HEK293 (cell line): ENCODE data around the gene CDH18.

Experiments
- CTCF ChIA-PET: fragments of 350-600 bp; formaldehyde crosslinking; extraction: SDS; loops from one replicate; lab custom pipeline; 2021; ENCODE audit warnings: antibody characterized with exemption; lab: Yijun Ruan, JAX
- POLR2A ChIA-PET: fragments of 300-600 bp; formaldehyde crosslinking; extraction: SDS; loops from one replicate; lab custom pipeline; 2020; ENCODE audit warnings: antibody characterized with exemption, inconsistent platforms; lab: Yijun Ruan, JAX
- H3K27ac ChIP-seq: fragments of 200-500 bp; sonication (Bioruptor generic); 2 replicates; pipeline ENCODE4 v1.5.1; 2014; ENCODE audit warnings: low read depth, low read length, control low read depth, inconsistent platforms; ENCODE audit errors: extremely low read depth
- H3K36me3 ChIP-seq, 2 experiments: fragments of 200-500 bp in 1 of 2; sonication (Bioruptor generic) in 1 of 2; 1 replicate in 1 of 2; 2 replicates in 1 of 2; pipeline ENCODE4 v1.5.1; 2014 to 2017; ENCODE audit warnings: inconsistent platforms in 2 of 2, low read length in 2 of 2; ENCODE audit not compliant: control insufficient read depth in 2 of 2, insufficient read depth in 1 of 2
- H3K4me1 ChIP-seq: fragments of 200-500 bp; sonication (Bioruptor generic); 2 replicates; pipeline ENCODE4 v1.5.1; 2014; ENCODE audit warnings: mild to moderate bottlenecking, low read length, inconsistent platforms; ENCODE audit not compliant: control insufficient read depth, insufficient read depth
- H3K4me3 ChIP-seq: 2 replicates; pipeline ENCODE4 v1.5.1; 2011; ENCODE audit warnings: low read depth, mild to moderate bottlenecking, control low read depth, low read length, moderate library complexity
- H3K9me3 ChIP-seq: fragments of 200-500 bp; sonication (Bioruptor generic); 2 replicates; pipeline ENCODE4 v1.5.1; 2014; ENCODE audit warnings: low read depth, low read length, inconsistent platforms; ENCODE audit not compliant: control insufficient read depth, insufficient read depth
- GFI1B ChIP-seq: fragments of 450-650 bp; formaldehyde crosslinking; IDR thresholded peaks from 2 replicates; pipeline ENCODE4 v1.5.1; 2016; ENCODE audit warnings: missing biosample characterization, missing genetic modification characterization
- GLIS2 ChIP-seq: fragments of 450-650 bp; formaldehyde crosslinking; IDR thresholded peaks from 2 replicates; pipeline ENCODE4 v1.5.1; 2016; ENCODE audit warnings: missing biosample characterization, missing genetic modification characterization
- HIC1 ChIP-seq: fragments of 450-650 bp; formaldehyde crosslinking; IDR thresholded peaks from 2 replicates; pipeline ENCODE4 v1.5.1; 2016; ENCODE audit warnings: missing biosample characterization, missing genetic modification characterization
- KLF8 ChIP-seq: fragments of 450-650 bp; formaldehyde crosslinking; IDR thresholded peaks from 2 replicates; pipeline ENCODE4 v1.5.1; 2016; ENCODE audit warnings: missing biosample characterization, missing genetic modification characterization
- PATZ1 ChIP-seq: fragments of 450-650 bp; formaldehyde crosslinking; IDR thresholded peaks from 2 replicates; pipeline ENCODE4 v1.5.1; 2016; ENCODE audit warnings: missing biosample characterization, missing genetic modification characterization
- REPIN1 ChIP-seq: fragments of 450-650 bp; formaldehyde crosslinking; IDR thresholded peaks from 2 replicates; pipeline ENCODE4 v1.5.1; 2017; ENCODE audit warnings: missing biosample characterization, missing genetic modification characterization, low read depth
- SP3 ChIP-seq: fragments of 450-650 bp; formaldehyde crosslinking; IDR thresholded peaks from 2 replicates; pipeline ENCODE4 v1.5.1; 2016; ENCODE audit warnings: missing biosample characterization, missing genetic modification characterization
- ZBTB17 ChIP-seq: fragments of 450-650 bp; formaldehyde crosslinking; IDR thresholded peaks from 2 replicates; pipeline ENCODE4 v1.5.1; 2016; ENCODE audit warnings: missing biosample characterization, missing genetic modification characterization
- ZBTB20 ChIP-seq: fragments of 450-650 bp; formaldehyde crosslinking; IDR thresholded peaks from 2 replicates; pipeline ENCODE4 v1.5.1; 2016; ENCODE audit warnings: missing biosample characterization, missing genetic modification characterization
- ZBTB21 ChIP-seq: fragments of 450-650 bp; formaldehyde crosslinking; IDR thresholded peaks from 2 replicates; pipeline ENCODE4 v1.5.1; 2017; ENCODE audit warnings: missing biosample characterization, missing genetic modification characterization
- ZNF121 ChIP-seq: fragments of 450-650 bp; formaldehyde crosslinking; IDR thresholded peaks from 2 replicates; pipeline ENCODE4 v1.5.1; 2016; ENCODE audit warnings: missing biosample characterization, missing genetic modification characterization
- ZNF221 ChIP-seq: fragments of 450-650 bp; formaldehyde crosslinking; IDR thresholded peaks from 2 replicates; pipeline ENCODE4 v1.5.1; 2017; ENCODE audit warnings: missing biosample characterization, missing genetic modification characterization, borderline replicate concordance
- ZNF223 ChIP-seq: fragments of 450-650 bp; formaldehyde crosslinking; IDR thresholded peaks from 2 replicates; pipeline ENCODE4 v1.5.1; 2016; ENCODE audit warnings: missing biosample characterization, missing genetic modification characterization
- ZNF501 ChIP-seq: fragments of 450-650 bp; formaldehyde crosslinking; IDR thresholded peaks from 2 replicates; pipeline ENCODE4 v1.5.1; 2016; ENCODE audit warnings: missing biosample characterization, missing genetic modification characterization
- ZNF529 ChIP-seq: fragments of 450-650 bp; formaldehyde crosslinking; IDR thresholded peaks from 2 replicates; pipeline ENCODE4 v1.5.1; 2017; ENCODE audit warnings: missing genetic modification characterization, missing biosample characterization; ENCODE audit not compliant: insufficient replicate concordance
- ZNF544 ChIP-seq: fragments of 450-650 bp; formaldehyde crosslinking; IDR thresholded peaks from 2 replicates; pipeline ENCODE4 v1.5.0; 2017; ENCODE audit warnings: missing biosample characterization, missing genetic modification characterization
- ZNF843 ChIP-seq: fragments of 450-650 bp; formaldehyde crosslinking; IDR thresholded peaks from 2 replicates; pipeline ENCODE4 v1.5.1; 2016; ENCODE audit warnings: missing biosample characterization, missing genetic modification characterization
- TF ChIP-seq, protein P1 (sequence below): fragments of 450-650 bp; formaldehyde crosslinking; IDR thresholded peaks from 2 replicates; pipeline ENCODE4 v1.5.1; 2017; ENCODE audit warnings: missing biosample characterization, missing genetic modification characterization

The CDH18 gene

GRCh38 chr5:19855453-19855852 is 132.5 kb downstream of the CDH18 start:
- Histone ChIP-seq H3K4me1 (no peaks in the 10 kb centered on the region), H3K27ac (no peak overlapping the region), H3K9me3 (no peaks in the 10 kb centered on the region)
- TF ChIP-seq ZBTB21: no peak
- TF ChIP-seq HIC1: no peak
- TF ChIP-seq, protein P1, sequence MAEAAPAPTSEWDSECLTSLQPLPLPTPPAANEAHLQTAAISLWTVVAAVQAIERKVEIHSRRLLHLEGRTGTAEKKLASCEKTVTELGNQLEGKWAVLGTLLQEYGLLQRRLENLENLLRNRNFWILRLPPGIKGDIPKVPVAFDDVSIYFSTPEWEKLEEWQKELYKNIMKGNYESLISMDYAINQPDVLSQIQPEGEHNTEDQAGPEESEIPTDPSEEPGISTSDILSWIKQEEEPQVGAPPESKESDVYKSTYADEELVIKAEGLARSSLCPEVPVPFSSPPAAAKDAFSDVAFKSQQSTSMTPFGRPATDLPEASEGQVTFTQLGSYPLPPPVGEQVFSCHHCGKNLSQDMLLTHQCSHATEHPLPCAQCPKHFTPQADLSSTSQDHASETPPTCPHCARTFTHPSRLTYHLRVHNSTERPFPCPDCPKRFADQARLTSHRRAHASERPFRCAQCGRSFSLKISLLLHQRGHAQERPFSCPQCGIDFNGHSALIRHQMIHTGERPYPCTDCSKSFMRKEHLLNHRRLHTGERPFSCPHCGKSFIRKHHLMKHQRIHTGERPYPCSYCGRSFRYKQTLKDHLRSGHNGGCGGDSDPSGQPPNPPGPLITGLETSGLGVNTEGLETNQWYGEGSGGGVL: no peak
- TF ChIP-seq, all 188 proteins: peak for 0
- ChIA-PET CTCF (no interaction called here), POLR2A (no interaction called here)
- Histone ChIP-seq H3K36me3 (no peaks in the 10 kb centered on the region), H3K4me3 (no peak overlapping the region)

GRCh38 chr5:19855031-19855430 is 133.0 kb downstream of the CDH18 start:
- Histone ChIP-seq H3K4me3 (no peak overlapping the region), H3K4me1 (no peaks in the 10 kb centered on the region), H3K9me3 (no peaks in the 10 kb centered on the region), H3K27ac (no peak overlapping the region)
- TF ChIP-seq ZNF529 (tag by site-specific recombination) (no peak), ZNF221 (tag by site-specific recombination) (no peak), ZNF501 (tag by site-specific recombination) (no peak), ZNF121 (tag by site-specific recombination) (no peak), GFI1B (tag by site-specific recombination) (no peak), ZBTB17 (tag by site-specific recombination) (no peak), SP3 (tag by site-specific recombination) (no peak), KLF8 (tag by site-specific recombination) (no peak), ZNF843 (no peak), REPIN1 (tag by site-specific recombination) (no peak)
- TF ChIP-seq, all 188 proteins: peak for 0
- no peaks in the 10 kb centered on the region for H3K36me3 ChIP-seq
- ChIA-PET POLR2A (no interaction called here), CTCF (no interaction called here)

DNA sequence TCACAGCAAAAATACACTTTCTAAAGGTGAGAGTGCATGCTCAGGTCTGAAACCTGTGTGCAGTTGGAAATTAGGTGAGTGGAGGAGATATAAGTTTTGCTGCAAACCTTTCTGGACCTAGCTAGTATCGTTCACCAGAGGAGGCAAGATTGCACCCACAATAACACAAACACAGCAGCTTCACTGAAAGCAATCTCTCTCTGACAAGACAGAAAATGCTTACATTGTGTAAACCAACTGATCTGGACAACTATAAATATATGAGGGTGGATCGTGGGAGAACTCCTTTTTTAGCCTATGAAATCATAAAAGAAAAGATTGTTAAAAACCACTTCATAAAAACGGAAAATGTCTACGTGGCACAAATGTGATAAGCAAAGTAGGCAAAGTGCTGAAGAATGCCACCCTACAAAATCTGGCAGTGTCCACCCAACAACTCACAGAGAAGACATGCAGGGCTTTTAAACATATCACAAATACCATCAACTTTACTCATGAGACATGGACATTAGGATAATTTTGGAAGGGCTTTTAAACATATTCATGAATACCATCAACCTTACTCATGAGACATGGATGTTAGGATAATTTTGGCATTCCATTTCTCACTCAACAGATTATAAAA is 134.3 kb downstream of the CDH18 start:
- H3K36me3 ChIP-seq: no peaks in the 10 kb centered on the region
- no peak overlapping the region for H3K4me3 ChIP-seq
- H3K4me1 ChIP-seq: no peaks in the 10 kb centered on the region
- TF ChIP-seq ZNF223 (tag by site-specific recombination) (no peak), ZNF544 (tag by site-specific recombination) (no peak), PATZ1 (no peak), ZBTB20 (tag by site-specific recombination) (no peak), GLIS2 (tag by site-specific recombination) (no peak)
- no peak overlapping the region for H3K27ac ChIP-seq
- H3K9me3 ChIP-seq: no peaks in the 10 kb centered on the region
- POLR2A ChIA-PET: no interaction called here
- CTCF ChIA-PET: interaction anchor here (0.6 kb wide), 2 partner anchors 30 to 592 kb away, joined by 3 read pairs; no protein-coding TSS in a partner anchor
